NCI-H2196 (cell line): ENCODE data around the gene TNFRSF4.

Source experiments
- DNase-seq: peaks from one replicate; lab custom pipeline; 2025; ENCODE audit not compliant: unreplicated experiment; lab: John Stamatoyannopoulos, UW

The TNFRSF4 gene

GRCh38 chr1:1219341-1219740, 5.4 kb upstream of the TNFRSF4 start:
- no peak for DNase-seq

GRCh38 chr1:1218524-1219200, 4.7 kb upstream of the TNFRSF4 start:
- no peak for DNase-seq

GRCh38 chr1:1217621-1218523, 3.9 kb upstream of the TNFRSF4 start:
- no peak for DNase-seq

GRCh38 chr1:1216770-1217620, 3.0 kb upstream of the TNFRSF4 start:
- no peak for DNase-seq

GRCh38 chr1:1215881-1216605, 2.1 kb upstream of the TNFRSF4 start:
- no peak for DNase-seq

GRCh38 chr1:1215080-1215676, 1.2 kb upstream of the TNFRSF4 start:
- no peak for DNase-seq

- DNase-seq, result no peak
Observed at GRCh38 chr1:1212780-1213344, 1.1 kb downstream of the TNFRSF4 start.

- no peak for DNase-seq
Observed at GRCh38 chr1:1211541-1212441, 2.2 kb downstream of the TNFRSF4 start.

- no peak for DNase-seq
Observed at GRCh38 chr1:1210726-1211540, 3.0 kb downstream of the TNFRSF4 start.

- DNase-seq, result no peak
Observed at GRCh38 chr1:1208713-1209433, 5.1 kb downstream of the TNFRSF4 start.

- no peak for DNase-seq
Observed at GRCh38 chr1:1207571-1207892, 6.4 kb downstream of the TNFRSF4 start.

GRCh38 chr1:1206966-1207531, 6.9 kb downstream of the TNFRSF4 start:
- DNase-seq, result no peak

- no peak for DNase-seq
Observed at GRCh38 chr1:1206376-1206965, 7.5 kb downstream of the TNFRSF4 start, which contains the start of gene TNFRSF18. Gene TNFRSF18 (minus strand): TSS chr1:1206592. CDS start chr1:1206571, 21 bp downstream.

GRCh38 chr1:1205769-1206375, 8.1 kb downstream of the TNFRSF4 start:
- no peak for DNase-seq

- DNase-seq, result no peak
Observed at GRCh38 chr1:1204998-1205768, 8.8 kb downstream of the TNFRSF4 start.
